Mesodermal cell (in vitro differentiated cells): ENCODE results near the gene CSHL1.
"Not testable (repeated sequence)": the region's sequence is repeated elsewhere in the genome, so short reads cannot be mapped to it uniquely, and the experiment has no call there.

ENCODE experiments used
- H3K27ac ChIP-seq: 2 replicates; pipeline ENCODE4 v1.7.0; 2013; ENCODE audit warnings: mild to moderate bottlenecking, low read depth, low read length, moderate library complexity; ENCODE audit not compliant: severe bottlenecking
- H3K36me3 ChIP-seq: 2 replicates; pipeline ENCODE4 v1.7.1; 2013; ENCODE audit warnings: mild to moderate bottlenecking, low read length, moderate library complexity; ENCODE audit not compliant: control insufficient read depth, insufficient read depth
- H3K4me1 ChIP-seq: one replicate; pipeline ENCODE4 v1.7.1; 2013; ENCODE audit warnings: mild to moderate bottlenecking, low read length; ENCODE audit not compliant: insufficient read depth, control insufficient read depth, poor library complexity, severe bottlenecking
- H3K4me3 ChIP-seq: 2 replicates; pipeline ENCODE4 v1.7.0; 2013; ENCODE audit warnings: low read length, control low read depth, mild to moderate bottlenecking; ENCODE audit not compliant: insufficient read depth, poor library complexity, severe bottlenecking; ENCODE audit errors: extremely low read depth
- H3K9me3 ChIP-seq: 2 replicates; pipeline ENCODE4 v1.7.1; 2013; ENCODE audit warnings: mild to moderate bottlenecking, low read length, moderate library complexity; ENCODE audit not compliant: control insufficient read depth
- WGBS, 2 experiments: methylation state at CpG; one replicate each; pipeline ENCODE4 v1.1.5; 2013; ENCODE audit warnings: missing lambda C conversion rate in 2 of 2; ENCODE audit not compliant: insufficient coverage in 2 of 2; 5-methylcytosine and 5-hydroxymethylcytosine counted together

CSHL1 gene

GRCh38 chr17:63917646-63918045, 6.6 kb upstream of the CSHL1 start:
- Histone ChIP-seq H3K4me3 (no peak overlapping the region), H3K27ac (no peak overlapping the region), H3K4me1 (no peaks in the 10 kb centered on the region), H3K9me3 (no peaks in the 10 kb centered on the region), H3K36me3 (no peaks in the 10 kb centered on the region)
- 79 to 84% methylated on average over 11 to 13 of the region's 13 CpGs for WGBS, 2 experiments

GRCh38 chr17:63917206-63917605, 6.1 kb upstream of the CSHL1 start:
- H3K27ac ChIP-seq, H3K9me3 ChIP-seq, H3K4me3 ChIP-seq, H3K4me1 ChIP-seq, H3K36me3 ChIP-seq: not testable (repeated sequence)
- 93% methylated on average over 5 of the region's 11 CpGs; no CpG with 5 or more reads in 1 of the 2 experiments for WGBS, 2 experiments

GRCh38 chr17:63916566-63917185, 5.6 kb upstream of the CSHL1 start:
- no peak overlapping the region for H3K4me3 ChIP-seq

GRCh38 chr17:63915753-63916152, 4.7 kb upstream of the CSHL1 start:
- not testable (repeated sequence) for H3K4me3 ChIP-seq, H3K9me3 ChIP-seq, H3K27ac ChIP-seq, H3K36me3 ChIP-seq, H3K4me1 ChIP-seq
- 95 to 97% methylated on average over 7 to 9 of the region's 10 CpGs for WGBS, 2 experiments

More at GRCh38 chr17:63916566-63917185, 5.6 kb upstream of the CSHL1 start:
- no peaks in the 10 kb centered on the region for H3K36me3 ChIP-seq
- H3K4me1 ChIP-seq = no peaks in the 10 kb centered on the region
- no peak overlapping the region for H3K27ac ChIP-seq
- no peaks in the 10 kb centered on the region for H3K9me3 ChIP-seq
- 87 to 89% methylated on average over 11 to 12 of the region's 12 CpGs for WGBS, 2 experiments

GRCh38 chr17:63914471-63914870, 3.4 kb upstream of the CSHL1 start:
- Histone ChIP-seq H3K36me3 (no peaks in the 10 kb centered on the region), H3K9me3 (no peaks in the 10 kb centered on the region), H3K4me1 (no peaks in the 10 kb centered on the region), H3K4me3 (no peak overlapping the region), H3K27ac (no peak overlapping the region)
- WGBS, 2 experiments = 95 to 97% methylated on average over 7 of the region's 7 CpGs

- Histone ChIP-seq H3K36me3 (no peaks in the 10 kb centered on the region), H3K9me3 (no peaks in the 10 kb centered on the region), H3K4me3 (no peak overlapping the region), H3K27ac (no peak overlapping the region), H3K4me1 (no peaks in the 10 kb centered on the region)
- WGBS, 2 experiments = 72 to 84% methylated on average over 4 to 5 of the region's 8 CpGs
These were observed 621 bp upstream of the CSHL1 start for GRCh38 chr17:63911657-63912100.

- Histone ChIP-seq H3K36me3 (no peaks in the 10 kb centered on the region), H3K4me3 (no peak overlapping the region), H3K9me3 (no peaks in the 10 kb centered on the region), H3K27ac (no peak overlapping the region), H3K4me1 (no peaks in the 10 kb centered on the region)
- 81 to 84% methylated on average over 13 of the region's 14 CpGs for WGBS, 2 experiments
These were observed 962 bp downstream of the CSHL1 start for GRCh38 chr17:63910096-63910495.

GRCh38 chr17:63909586-63909985, 1.5 kb downstream of the CSHL1 start:
- H3K4me3 ChIP-seq, H3K9me3 ChIP-seq, H3K4me1 ChIP-seq, H3K36me3 ChIP-seq, H3K27ac ChIP-seq: not testable (repeated sequence)
- WGBS, 2 experiments = 94 to 100% methylated on average over 5 to 8 of the region's 10 CpGs

- 74 to 83% methylated on average over 5 to 6 of the region's 12 CpGs for WGBS, 2 experiments
- not testable (repeated sequence) for H3K4me1 ChIP-seq
These were observed 3.8 kb downstream of the CSHL1 start for GRCh38 chr17:63907161-63907778.

GRCh38 chr17:63904796-63905195, 6.3 kb downstream of the CSHL1 start:
- H3K27ac ChIP-seq, H3K4me1 ChIP-seq, H3K9me3 ChIP-seq, H3K4me3 ChIP-seq, H3K36me3 ChIP-seq: not testable (repeated sequence)
- 88 to 94% methylated on average over 5 to 7 of the region's 8 CpGs for WGBS, 2 experiments

More at GRCh38 chr17:63907161-63907778, 3.8 kb downstream of the CSHL1 start:
- H3K9me3 ChIP-seq, H3K36me3 ChIP-seq, H3K4me3 ChIP-seq, H3K27ac ChIP-seq: not testable (repeated sequence)

- H3K27ac ChIP-seq, H3K9me3 ChIP-seq, H3K4me3 ChIP-seq, H3K4me1 ChIP-seq, H3K36me3 ChIP-seq: not testable (repeated sequence)
- WGBS, 2 experiments = 51 to 68% methylated on average over 2 to 4 of the region's 5 CpGs
These were observed 7.3 kb downstream of the CSHL1 start for GRCh38 chr17:63903787-63904201.
